Keratinocyte (primary cell): ENCODE results near the gene EID3. TPM values are rescaled to one million over a fixed set of nuclear protein-coding genes. Genes with fewer than 3 reads are reported as not detected.
"Not testable (repeated sequence)": the region's sequence is repeated elsewhere in the genome, so short reads cannot be mapped to it uniquely, and the experiment has no call there.

ENCODE experiments used
- DNase-seq: peaks from one replicate; pipeline ENCODE4 v3.0.0-alpha.2; 2011; ENCODE audit warnings: low read depth, missing footprints, low spot score
- FAIRE-seq: peaks from 2 replicates; lab custom pipeline; 2011; peaks lifted over from hg19 to GRCh38; lab: Jason Lieb, UNC
- H2AFZ ChIP-seq: 2 replicates; pipeline ENCODE4 v1.6.0; 2012; ENCODE audit warnings: low read length, control low read depth, inconsistent platforms; ENCODE audit not compliant: control insufficient read depth
- H3K27ac ChIP-seq: 2 replicates; pipeline ENCODE4 v1.5.1; 2011; ENCODE audit warnings: low read length; ENCODE audit not compliant: control insufficient read depth, insufficient read depth
- H3K27me3 ChIP-seq: 3 replicates; pipeline ENCODE4 v1.6.0; 2011; ENCODE audit warnings: low read length; ENCODE audit not compliant: control insufficient read depth, insufficient read depth; ENCODE audit errors: extremely low read depth
- H3K36me3 ChIP-seq, 2 experiments: 2 replicates in 1 of 2; 3 replicates in 1 of 2; pipeline ENCODE4 v1.5.1; 2011; ENCODE audit warnings: low read length in 2 of 2, mild to moderate bottlenecking in 1 of 2; ENCODE audit not compliant: control insufficient read depth in 2 of 2, insufficient read depth in 2 of 2; ENCODE audit errors: extremely low read depth in 1 of 2
- H3K4me1 ChIP-seq: 3 replicates; pipeline ENCODE4 v1.5.1; 2011; ENCODE audit warnings: low read length; ENCODE audit not compliant: control insufficient read depth, insufficient read depth; ENCODE audit errors: extremely low read depth
- H3K4me2 ChIP-seq: 3 replicates; pipeline ENCODE4 v1.6.0; 2011; ENCODE audit warnings: low read depth, low read length; ENCODE audit not compliant: control insufficient read depth, insufficient read depth; ENCODE audit errors: extremely low read depth
- H3K4me3 ChIP-seq, 3 experiments: fragments of 200-600 bp in 1 of 3; sonication (generic) in 1 of 3; 2 replicates in 2 of 3; 3 replicates in 1 of 3; pipeline ENCODE4 v1.5.1; 2011 to 2016; ENCODE audit warnings: low read length in 3 of 3, mild to moderate bottlenecking in 3 of 3, control low read depth in 2 of 3, inconsistent platforms in 1 of 3, low read depth in 1 of 3, mixed read lengths in 1 of 3, mixed run types in 1 of 3, moderate library complexity in 1 of 3; ENCODE audit not compliant: control insufficient read depth in 2 of 3, insufficient read depth in 2 of 3; ENCODE audit errors: extremely low read depth in 1 of 3
- H3K79me2 ChIP-seq: 2 replicates; pipeline ENCODE4 v1.6.0; 2012; ENCODE audit warnings: low read length; ENCODE audit not compliant: control insufficient read depth, insufficient read depth
- H3K9ac ChIP-seq: 3 replicates; pipeline ENCODE4 v1.6.0; 2011; ENCODE audit warnings: low read length; ENCODE audit not compliant: control insufficient read depth, insufficient read depth; ENCODE audit errors: extremely low read depth
- H3K9me1 ChIP-seq: 3 replicates; pipeline ENCODE4 v1.6.0; 2011; ENCODE audit warnings: low read length; ENCODE audit not compliant: control insufficient read depth, insufficient read depth; ENCODE audit errors: extremely low read depth
- H3K9me3 ChIP-seq: 2 replicates; pipeline ENCODE4 v1.5.1; 2012; ENCODE audit warnings: low read depth, low read length; ENCODE audit not compliant: control insufficient read depth
- H4K20me1 ChIP-seq: 3 replicates; pipeline ENCODE4 v1.6.0; 2011; ENCODE audit warnings: low read length; ENCODE audit not compliant: control insufficient read depth, insufficient read depth; ENCODE audit errors: extremely low read depth
- CTCF ChIP-seq, 3 experiments: IDR thresholded peaks in 1 of 3; conservative IDR thresholded peaks in 1 of 3; optimal IDR thresholded peaks in 1 of 3; 2 replicates in 2 of 3; 3 replicates in 1 of 3; pipeline versions ENCODE3 to v1.5.1; 2011; ENCODE audit warnings: low read length in 3 of 3, mild to moderate bottlenecking in 3 of 3, moderate library complexity in 2 of 3, control low read depth in 1 of 3, inconsistent platforms in 1 of 3; ENCODE audit not compliant: insufficient read depth in 2 of 3; ENCODE audit errors: extremely low read depth in 1 of 3
- EZH2 ChIP-seq: IDR thresholded peaks from one replicate; pipeline ENCODE4 v1.6.1; 2012; ENCODE audit warnings: inconsistent platforms, mild to moderate bottlenecking, low read length, moderate library complexity
- dilution Hi-C: fragments of 300-500 bp; cut with MboI; formaldehyde crosslinking; loops from one replicate; pipeline ENCODE4 v1.7.0; 2020; ENCODE audit warnings: low sequenced_read_pairs; ENCODE audit not compliant: extremely low pct_ligation_motif_present
- polyA plus RNA-seq, 5 experiments: library from polyadenylated mRNA; depleted of rRNA in 3 of 5; stranded (reverse) in 3 of 5; stranded (forward) in 1 of 5; unstranded in 1 of 5; fragments of >200 nt; gene quantifications; 1 replicate in 1 of 5; 2 replicates in 3 of 5; 3 replicates in 1 of 5; pipeline versions ENCODE4 v1.2.1 to v1.2.3, GENCODE V29; 2011 to 2012; ENCODE audit warnings: missing spikeins in 2 of 5, low read depth in 1 of 5, low replicate concordance in 1 of 5

The EID3 gene
- polyA plus RNA-seq, 1 donor (not counting 4 experiments of a cell fraction or from before 2014, with no cell fraction given): 1.8 TPM

DNA sequence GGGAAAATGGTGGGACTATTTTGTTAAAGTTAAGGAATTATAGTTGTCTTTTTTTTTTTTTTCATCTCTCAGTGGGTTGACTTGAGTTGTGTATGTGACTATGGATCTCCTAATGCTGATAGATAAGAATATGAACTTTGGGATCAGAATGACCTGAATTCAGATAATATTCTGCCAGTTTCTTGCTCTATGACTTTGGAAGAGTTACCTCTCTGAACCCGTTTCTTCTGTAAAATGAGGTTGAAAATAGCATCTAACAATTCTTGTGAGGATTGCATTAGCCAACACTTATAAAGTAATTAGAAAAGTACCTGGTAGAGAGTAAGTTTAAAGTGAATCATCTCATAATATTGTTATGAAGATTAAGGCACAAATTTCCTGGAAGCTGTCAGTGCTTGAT, 18.4 kb downstream of the EID3 start:
- Histone ChIP-seq H3K4me1 (no peaks in the 10 kb centered on the region), H3K9me1 (no peaks in the 10 kb centered on the region), H3K27ac (no peak overlapping the region), H3K4me3 (no peak overlapping the region), H3K36me3 (peaks cover 20 to 40% of the 10 kb centered on the region in 2 experiments), H4K20me1 (no peaks in the 10 kb centered on the region), H3K4me2 (no peak overlapping the region), H2AFZ (no peak overlapping the region), H3K9me3 (no peaks in the 10 kb centered on the region), H3K9ac (no peak overlapping the region), H3K27me3 (no peaks in the 10 kb centered on the region), H3K79me2 (peaks cover 16% of the 10 kb centered on the region)
- DNase-seq (no peak), FAIRE-seq (no peak)
- TF ChIP-seq CTCF (optimal IDR thresholded peaks at IDR 0.05 in 1 of 3, IDR thresholded peaks at IDR 0.05 in 1 of 3, conservative IDR thresholded peaks at IDR 0.05 in 1 of 3; ENCODE audit: extremely low read depth in 1 of 3, insufficient read depth in 2 of 3, low read length in 3 of 3): no peak
- TF ChIP-seq EZH2: no peak
- dilution Hi-C loops: loop anchor here (25.0 kb wide), 1 partner anchor 110 kb away; the partner anchor contains the start of gene TXNRD1

DNA sequence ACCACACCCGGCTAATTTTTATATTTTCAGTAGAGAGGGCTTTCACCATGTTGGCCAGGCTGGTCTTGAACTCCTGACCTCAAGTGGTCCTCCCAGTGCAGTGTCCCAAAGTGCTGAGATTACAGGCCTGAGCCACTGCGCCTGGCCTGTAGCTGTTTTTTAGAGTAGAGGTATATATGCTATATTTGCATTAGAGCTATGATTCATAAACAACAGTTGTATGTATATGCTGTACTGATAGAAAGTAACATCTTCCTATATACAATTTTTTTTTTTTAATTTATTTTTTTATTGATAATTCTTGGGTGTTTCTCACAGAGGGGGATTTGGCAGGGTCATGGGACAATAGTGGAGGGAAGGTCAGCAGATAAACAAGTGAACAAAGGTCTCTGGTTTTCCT, 19.0 kb downstream of the EID3 start:
- H3K9me3 ChIP-seq, H3K27me3 ChIP-seq, H3K4me2 ChIP-seq, H2AFZ ChIP-seq, H3K9ac ChIP-seq, H3K27ac ChIP-seq, H3K4me3 ChIP-seq, H3K9me1 ChIP-seq, H4K20me1 ChIP-seq, H3K4me1 ChIP-seq, FAIRE-seq, DNase-seq: not testable (repeated sequence)
- peaks cover 21 to 37% of the 10 kb centered on the region in 2 experiments for H3K36me3 ChIP-seq
- H3K79me2 ChIP-seq: peaks cover 13% of the 10 kb centered on the region
- dilution Hi-C loops: loop anchor here (25.0 kb wide), 1 partner anchor 110 kb away; the partner anchor contains the start of gene TXNRD1

DNA sequence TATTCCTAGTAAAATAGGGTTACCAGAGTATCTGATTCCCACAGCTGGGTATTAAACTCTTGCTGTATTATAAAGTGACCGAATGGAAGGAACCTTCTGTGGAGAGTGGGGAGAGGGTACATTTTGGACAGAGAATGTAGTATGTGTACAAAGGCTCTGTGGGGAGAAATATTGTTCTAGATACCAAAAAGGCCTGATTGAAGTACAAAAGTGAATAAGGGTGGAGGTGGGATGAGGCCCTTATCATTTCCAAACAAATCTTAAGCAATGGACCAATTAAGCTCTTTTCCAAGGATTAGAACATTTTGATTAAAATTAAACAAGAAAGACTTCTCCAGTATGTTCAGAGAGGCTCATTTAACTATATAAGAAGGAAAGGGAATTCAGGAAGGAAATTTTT, 20.4 kb downstream of the EID3 start:
- DNase-seq: no peak
- Histone ChIP-seq H3K4me2 (no peak overlapping the region), H3K36me3 (peaks cover 21 to 35% of the 10 kb centered on the region in 2 experiments), H3K27ac (no peak overlapping the region), H3K79me2 (peaks cover 9% of the 10 kb centered on the region), H3K9ac (no peak overlapping the region), H3K4me3 (no peak overlapping the region), H3K9me1 (no peaks in the 10 kb centered on the region), H4K20me1 (no peaks in the 10 kb centered on the region), H3K9me3 (no peaks in the 10 kb centered on the region), H3K27me3 (no peaks in the 10 kb centered on the region), H3K4me1 (no peaks in the 10 kb centered on the region), H2AFZ (no peak overlapping the region)
- dilution Hi-C loops: loop anchor here (25.0 kb wide), 1 partner anchor 112 kb away; the partner anchor contains the start of gene TXNRD1
- no peak for FAIRE-seq
- TF ChIP-seq EZH2 (no peak), CTCF (optimal IDR thresholded peaks at IDR 0.05 in 1 of 3, IDR thresholded peaks at IDR 0.05 in 1 of 3, conservative IDR thresholded peaks at IDR 0.05 in 1 of 3; ENCODE audit: extremely low read depth in 1 of 3, insufficient read depth in 2 of 3, low read length in 3 of 3) (no peak)

- H3K27me3 ChIP-seq, H3K27ac ChIP-seq, H3K9me3 ChIP-seq, H3K9me1 ChIP-seq, FAIRE-seq, H3K4me1 ChIP-seq, H2AFZ ChIP-seq, dilution Hi-C loops, DNase-seq, H3K4me2 ChIP-seq, H3K79me2 ChIP-seq, H3K4me3 ChIP-seq, H4K20me1 ChIP-seq, H3K9ac ChIP-seq: not testable (repeated sequence)
- H3K36me3 ChIP-seq: peaks cover 18 to 24% of the 10 kb centered on the region in 2 experiments
These were observed 24.7 kb downstream of the EID3 start for GRCh38 chr12:104328278-104328677.
